NCI-H2227 treated with DMSO at 0.1 percent for 48 hours (cell line): ENCODE results near the gene CALN1.
"Not testable (repeated sequence)": the region's sequence is repeated elsewhere in the genome, so short reads cannot be mapped to it uniquely, and the experiment has no call there.

ENCODE experiments used
- DNase-seq: peaks from one replicate; lab custom pipeline; 2025; lab: John Stamatoyannopoulos, UW

The CALN1 gene

DNA sequence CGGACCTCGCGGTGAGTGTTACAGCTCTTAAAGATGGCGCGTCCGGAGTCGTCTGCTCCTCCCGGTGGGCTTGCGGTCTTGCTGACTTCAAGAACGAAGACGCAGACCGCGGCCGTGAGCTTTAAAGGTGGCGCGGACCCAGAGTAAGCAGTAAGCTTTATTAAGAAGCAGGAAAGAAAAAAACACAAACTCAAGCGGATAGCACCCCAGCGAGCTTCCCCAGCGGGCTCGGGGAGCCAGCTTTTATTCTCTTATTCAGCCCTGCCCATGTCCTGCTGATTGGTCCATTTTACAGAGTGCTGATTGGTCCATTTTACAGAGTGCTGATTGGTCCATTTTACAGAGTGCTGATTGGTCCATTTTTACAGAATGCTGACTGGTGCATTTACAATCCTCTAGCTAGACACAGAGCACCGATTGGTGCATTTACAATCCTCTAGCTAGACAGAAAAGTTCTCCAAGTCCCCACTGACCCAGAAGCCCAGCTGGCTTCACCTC, at the start of gene CALN1:
TSS of gene CALN1 (minus strand) at position 218 of the 498 bp plus-strand sequence.
- DNase-seq = not testable (repeated sequence)

- no peak for DNase-seq
Observed at GRCh38 chr7:72453471-72453870, 41.3 kb upstream of the CALN1 start.

DNA sequence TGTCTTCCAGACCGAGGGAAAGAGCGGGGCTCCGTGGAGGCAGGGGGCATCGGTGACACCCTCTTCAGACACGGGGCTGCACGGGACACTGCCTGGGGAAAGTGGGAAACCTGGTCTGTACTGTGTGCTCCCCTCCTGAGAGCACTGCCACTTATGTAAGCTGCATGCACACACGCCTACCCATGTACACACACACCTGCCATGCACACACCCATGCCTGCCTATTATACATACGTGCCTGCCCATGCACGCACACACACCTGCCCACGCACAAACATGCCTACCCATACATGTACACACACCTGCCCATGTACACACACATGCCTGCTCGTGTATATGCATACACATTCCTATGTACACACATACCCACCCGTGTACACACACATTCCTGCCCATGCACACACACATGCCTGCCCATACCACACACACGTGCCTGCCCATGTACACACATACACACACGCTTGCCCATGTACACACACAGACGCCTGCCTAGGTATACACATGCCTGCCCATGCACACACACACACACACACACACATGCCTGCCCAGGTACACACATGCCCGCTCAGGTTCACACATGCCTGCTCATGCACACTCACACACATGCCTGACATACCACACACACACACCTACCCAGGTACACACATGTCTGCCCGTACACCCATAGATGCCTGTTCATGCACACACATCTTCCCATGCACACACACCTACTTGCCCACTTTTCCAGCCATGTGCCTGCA, 35.5 kb upstream of the CALN1 start:
- DNase-seq = no peak

DNA sequence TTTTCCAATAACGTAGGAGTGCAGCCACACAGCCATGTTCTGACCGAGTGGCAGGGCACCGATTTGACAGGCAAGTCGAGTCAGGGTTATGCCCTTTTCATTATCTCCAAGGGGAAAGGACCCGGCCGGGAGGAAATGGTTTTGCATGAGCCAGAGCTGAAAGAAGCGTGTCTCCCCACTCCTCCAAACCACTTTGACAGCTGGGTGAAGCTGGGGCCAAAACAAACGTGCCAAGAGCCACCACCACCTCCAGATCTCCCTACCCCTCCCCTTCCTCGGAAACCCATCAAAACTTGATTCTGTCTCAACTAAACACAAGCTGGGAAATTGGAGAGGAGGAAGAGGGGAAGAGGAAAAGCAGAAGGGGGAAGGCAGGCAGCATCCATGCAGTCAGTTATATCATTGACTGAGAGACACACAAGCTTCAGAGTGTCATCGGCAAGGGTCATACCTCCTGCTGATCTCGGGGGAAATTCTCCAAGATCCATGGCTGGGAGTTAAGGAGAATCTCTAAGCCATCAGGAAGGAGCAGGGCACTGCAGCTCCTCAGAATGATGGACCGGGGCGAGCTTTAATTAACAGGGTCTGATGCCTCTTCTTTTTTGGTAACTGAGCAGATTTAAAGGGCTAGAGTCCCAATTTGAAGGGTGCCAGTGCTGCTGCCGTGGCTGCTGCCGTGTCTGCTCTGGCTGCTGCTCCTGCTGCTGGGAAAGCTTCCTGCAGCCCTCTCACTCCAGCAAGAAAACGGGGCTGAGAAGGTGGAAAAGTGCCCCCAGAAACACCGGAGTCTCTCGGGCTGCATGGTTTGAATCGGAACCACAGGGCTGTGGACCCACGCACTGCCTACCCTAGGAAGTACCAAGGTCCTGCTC, 34.7 kb upstream of the CALN1 start:
- DNase-seq = no peak

DNA sequence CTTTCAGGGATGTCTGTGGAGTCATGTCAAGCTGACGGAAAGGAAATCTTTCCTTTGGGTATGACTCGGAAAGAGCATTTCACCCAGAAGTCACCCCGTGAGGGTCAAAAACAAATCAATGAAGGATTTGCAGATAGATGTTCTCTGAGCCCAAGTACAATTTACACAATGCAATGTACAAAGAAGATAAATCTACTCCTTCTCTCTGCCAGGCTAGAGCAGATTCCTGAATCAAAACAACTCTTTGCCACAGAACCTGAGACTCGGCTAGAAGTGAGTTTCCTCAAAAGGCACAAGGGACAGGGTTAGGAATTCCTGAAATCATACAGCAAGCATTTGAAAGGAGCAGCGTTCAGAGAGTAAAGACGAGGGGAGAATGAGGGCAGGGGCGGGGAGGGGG, 34.0 kb upstream of the CALN1 start:
- no peak for DNase-seq

DNA sequence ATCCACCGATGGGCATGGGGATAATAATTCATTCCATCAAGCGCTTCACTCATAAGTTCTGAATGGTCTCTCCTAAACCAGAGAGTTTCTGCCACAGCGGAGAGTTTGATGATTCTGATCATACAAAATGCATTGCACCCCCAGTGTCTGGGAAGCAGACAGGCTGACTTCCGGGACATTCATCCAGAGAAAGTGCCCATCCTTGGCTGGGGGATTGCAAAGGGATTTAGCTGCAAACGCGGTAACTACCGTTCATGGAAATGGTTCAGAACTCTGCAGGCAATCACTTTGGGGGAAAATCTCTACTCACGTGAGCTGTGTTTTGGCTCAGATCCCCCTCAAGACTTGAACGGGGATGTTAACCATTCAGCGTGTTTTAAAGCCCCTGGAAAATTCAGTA, 33.4 kb upstream of the CALN1 start:
- no peak for DNase-seq

GRCh38 chr7:72445075-72445474, 32.9 kb upstream of the CALN1 start:
- no peak for DNase-seq

- DNase-seq = no peak
Observed at GRCh38 chr7:72444026-72444776, 32.1 kb upstream of the CALN1 start.

DNA sequence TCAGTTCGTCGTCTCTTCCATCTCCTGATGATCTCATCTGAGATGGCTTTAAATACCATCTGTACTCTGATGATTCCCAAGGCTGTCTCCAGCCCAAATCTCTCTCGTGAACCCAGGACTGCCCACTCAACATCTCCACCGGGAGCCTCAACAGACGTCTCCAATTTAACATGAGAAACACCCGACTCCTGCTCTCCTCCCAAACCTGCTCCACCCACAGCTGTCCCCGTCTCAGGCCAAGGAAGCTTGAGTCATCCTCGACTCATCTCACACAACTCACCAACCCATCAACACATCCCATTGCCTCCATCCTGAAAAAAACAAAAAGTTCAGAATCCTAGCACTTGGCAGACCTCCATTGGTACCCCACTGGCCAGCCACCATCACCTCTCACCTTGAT, 29.7 kb upstream of the CALN1 start:
- DNase-seq = no peak

- no peak for DNase-seq
Observed at GRCh38 chr7:72438491-72438890, 26.4 kb upstream of the CALN1 start.

DNA sequence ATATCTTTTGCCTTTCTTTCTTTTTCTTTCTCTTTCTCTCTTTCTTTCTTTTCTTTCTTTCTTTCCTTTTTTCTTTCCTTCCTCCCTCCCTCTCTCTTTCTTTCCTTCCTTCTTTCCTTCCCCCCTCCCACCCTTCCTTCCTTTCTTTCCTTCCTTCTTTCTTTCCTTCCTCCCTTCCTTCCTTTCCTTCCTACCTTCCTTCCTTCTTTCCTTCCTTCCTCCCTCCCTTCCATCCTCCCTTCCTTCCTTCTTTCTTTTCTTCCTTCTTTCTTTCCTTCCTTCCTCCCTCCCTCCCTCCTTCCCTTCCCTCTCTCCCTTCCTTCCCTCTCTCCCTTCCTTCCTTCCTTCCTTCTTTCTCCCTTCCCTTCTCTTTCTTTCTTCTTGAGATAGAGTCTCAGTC, 25.5 kb upstream of the CALN1 start:
- DNase-seq = no peak

DNA sequence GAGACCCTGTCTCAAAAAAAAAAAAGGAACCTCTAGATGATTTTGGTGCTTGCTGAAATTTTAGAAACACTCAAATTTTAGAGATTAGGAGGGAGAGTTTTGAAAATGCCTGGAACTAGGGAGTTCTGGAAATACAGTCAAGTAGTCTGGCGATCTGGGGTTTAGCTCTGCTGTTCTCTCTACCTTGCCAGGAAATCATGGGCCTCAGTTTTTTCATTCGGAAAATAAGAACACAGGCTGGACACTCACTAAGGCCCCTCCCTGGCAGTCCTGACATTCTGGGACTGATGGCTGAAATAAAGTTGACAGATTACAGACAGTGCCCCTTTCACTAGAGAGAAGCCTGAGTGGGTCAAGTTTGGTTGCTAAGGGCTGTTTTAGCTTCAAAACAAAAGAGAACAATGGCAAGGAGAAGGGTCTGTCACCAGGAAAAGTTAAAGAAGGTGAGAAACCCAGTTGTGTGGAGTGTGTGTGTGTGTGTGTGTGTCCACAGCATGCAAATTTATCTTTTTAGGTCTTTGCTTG, 25.0 kb upstream of the CALN1 start:
- no peak for DNase-seq

GRCh38 chr7:72435925-72436480, 23.9 kb upstream of the CALN1 start:
- DNase-seq = no peak

DNA sequence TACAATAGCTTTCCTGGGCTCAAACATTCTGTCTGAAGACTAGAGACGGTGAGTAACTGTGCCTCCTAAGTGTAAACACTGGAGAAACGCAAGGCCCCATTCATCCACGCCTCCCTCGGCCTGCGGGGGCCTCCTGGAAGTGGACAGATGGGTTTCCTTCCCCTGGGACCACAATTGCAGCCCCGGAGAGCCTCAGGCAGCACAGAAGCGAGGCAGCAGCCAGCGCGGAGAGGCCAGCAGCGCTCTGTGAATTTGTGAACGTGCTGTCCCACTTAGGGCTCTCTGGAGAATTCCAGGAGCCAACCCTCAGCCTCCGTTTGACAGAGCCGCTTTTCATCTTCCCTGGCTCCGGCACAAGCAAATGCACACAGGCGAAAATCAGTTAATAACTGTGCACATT, 23.2 kb upstream of the CALN1 start:
- DNase-seq = no peak

DNA sequence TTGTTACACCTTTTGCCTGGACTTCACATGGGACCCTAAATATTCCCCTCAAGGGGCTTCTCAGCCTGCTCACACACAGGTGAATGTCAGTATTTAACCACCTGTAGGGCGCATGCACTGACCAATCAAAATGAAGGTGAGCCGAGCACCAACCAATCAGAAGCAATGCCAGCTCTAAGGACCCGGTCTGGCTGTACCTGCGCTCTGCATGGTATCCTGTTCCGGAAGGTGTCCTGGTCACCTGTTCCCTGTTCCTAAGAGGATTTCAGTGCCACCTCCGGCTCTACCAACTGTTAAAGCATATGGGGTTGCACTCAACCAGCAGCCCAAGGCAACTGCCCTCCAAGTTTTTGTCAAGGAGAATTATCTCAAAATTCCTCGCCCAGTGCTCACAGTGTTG, 18.4 kb upstream of the CALN1 start:
- no peak for DNase-seq

GRCh38 chr7:72429316-72429715, 17.2 kb upstream of the CALN1 start:
- DNase-seq = no peak

GRCh38 chr7:72416846-72417245, 4.7 kb upstream of the CALN1 start:
- DNase-seq = no peak

GRCh38 chr7:72415586-72415985, 3.4 kb upstream of the CALN1 start:
- DNase-seq = no peak

DNA sequence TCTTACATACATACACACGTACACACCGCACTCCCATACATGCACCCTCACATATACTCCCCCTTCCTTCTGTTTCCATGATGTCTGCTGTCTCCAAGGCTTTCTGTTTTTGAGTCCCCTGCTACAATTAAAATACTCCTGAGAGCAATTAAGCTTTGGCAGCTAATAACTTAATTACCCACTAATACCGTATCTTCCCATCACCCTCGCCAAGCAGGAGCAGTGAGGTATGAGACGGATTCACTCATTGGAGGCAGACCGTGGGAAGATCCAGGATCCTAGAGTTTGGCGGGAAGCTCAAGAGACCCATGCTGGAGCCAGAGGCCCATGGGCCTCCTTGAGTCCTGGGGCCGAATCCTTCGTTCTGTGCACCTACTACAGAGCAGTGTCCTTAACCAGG, 1.7 kb upstream of the CALN1 start:
- no peak for DNase-seq

GRCh38 chr7:72413290-72413689, 1.2 kb upstream of the CALN1 start:
- no peak for DNase-seq

- no peak for DNase-seq
Observed at GRCh38 chr7:72411419-72411818, 719 bp downstream of the CALN1 start.

DNA sequence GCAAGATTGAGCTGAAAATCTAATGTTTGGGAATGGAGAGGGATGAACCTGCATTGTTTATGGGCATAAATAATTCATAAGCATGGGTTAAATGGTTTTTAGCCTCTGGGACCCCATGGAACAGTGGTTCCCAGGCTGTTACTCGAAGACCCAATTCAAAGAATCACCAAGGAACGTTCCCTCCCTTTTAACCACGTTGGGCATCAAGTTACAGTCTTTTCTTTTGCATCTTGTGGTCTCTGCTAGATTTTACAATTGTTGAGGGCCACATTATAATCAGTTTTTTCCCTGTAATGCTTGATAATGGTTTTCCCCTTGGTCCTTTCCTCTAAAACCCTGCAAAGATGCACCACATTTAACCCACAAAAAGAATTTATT, 2.5 kb downstream of the CALN1 start:
- DNase-seq = no peak
